Smooth muscle cell (in vitro differentiated cells): ENCODE results near the gene PRR5. TPM values are rescaled to one million over a fixed set of nuclear protein-coding genes. Genes with fewer than 3 reads are reported as not detected.

ENCODE experiments used
- DNase-seq: peaks from one replicate; lab custom pipeline; 2025; ENCODE audit not compliant: unreplicated experiment; lab: John Stamatoyannopoulos, UW
- H2AFZ ChIP-seq: fragments of 200-600 bp; sonication (generic); 2 replicates; pipeline ENCODE4 v1.6.0; 2016; ENCODE audit warnings: antibody characterized with exemption, low read depth, mild to moderate bottlenecking
- H3F3A ChIP-seq: fragments of 200-600 bp; sonication (generic); 2 replicates; pipeline ENCODE4 v1.6.0; 2017; ENCODE audit warnings: antibody characterized with exemption, low read depth
- H3K27ac ChIP-seq: fragments of 200-600 bp; sonication (generic); 2 replicates; pipeline ENCODE4 v1.5.1; 2016; ENCODE audit warnings: low read depth, mild to moderate bottlenecking
- H3K27me3 ChIP-seq: fragments of 200-600 bp; sonication (generic); 2 replicates; pipeline ENCODE4 v1.6.1; 2016; ENCODE audit warnings: low read depth, mild to moderate bottlenecking
- H3K36me3 ChIP-seq: fragments of 200-600 bp; sonication (generic); 2 replicates; pipeline ENCODE4 v1.5.1; 2016; ENCODE audit warnings: low read depth
- H3K4me1 ChIP-seq: fragments of 200-600 bp; sonication (generic); 2 replicates; pipeline ENCODE4 v1.5.1; 2016; ENCODE audit warnings: low read depth
- H3K4me2 ChIP-seq: fragments of 200-600 bp; sonication (generic); 2 replicates; pipeline ENCODE4 v1.6.0; 2016; ENCODE audit warnings: mild to moderate bottlenecking
- H3K4me3 ChIP-seq: fragments of 200-600 bp; sonication (generic); 2 replicates; pipeline ENCODE4 v1.5.1; 2016; ENCODE audit warnings: mild to moderate bottlenecking
- H3K79me2 ChIP-seq: fragments of 200-600 bp; sonication (generic); 2 replicates; pipeline ENCODE4 v1.6.0; 2016; ENCODE audit warnings: low read depth, mild to moderate bottlenecking
- H3K9ac ChIP-seq: fragments of 200-600 bp; sonication (generic); 2 replicates; pipeline ENCODE4 v1.6.0; 2016; ENCODE audit warnings: low read depth
- H3K9me3 ChIP-seq: fragments of 200-600 bp; sonication (generic); replicated peaks from 2 replicates; pipeline ENCODE4 v1.5.1; 2016; ENCODE audit warnings: low read depth
- H4K20me1 ChIP-seq: fragments of 200-600 bp; sonication (generic); 2 replicates; pipeline ENCODE4 v1.6.0; 2016; ENCODE audit warnings: low read depth
- CTCF ChIP-seq: fragments of 200-600 bp; sonication (generic); IDR thresholded peaks from 2 replicates; pipeline ENCODE4 v1.5.1; 2017; ENCODE audit warnings: borderline replicate concordance, mild to moderate bottlenecking, antibody characterized with exemption; ENCODE audit not compliant: insufficient read depth, poor library complexity, severe bottlenecking
- WGBS: methylation state at CpG from one replicate; pipeline ENCODE4 v1.1.7; 2016; ENCODE audit warnings: low lambda C conversion rate; 5-methylcytosine and 5-hydroxymethylcytosine counted together
- polyA plus RNA-seq: library from polyadenylated mRNA; unstranded; fragments of >200 nt; fragmentation: Nextera tagmentation; extraction: Ambion mirVana; gene quantifications from 2 replicates; pipeline ENCODE4 v1.2.1, GENCODE V29; 2016
- total RNA-seq: library from RNA; depleted of rRNA; stranded (reverse); fragments of >200 nt; gene quantifications from 2 replicates; pipeline ENCODE4 v1.2.3, GENCODE V29; 2014

Gene PRR5
- total and polyA plus RNA-seq, 2 experiments from 2014 or later = 16.3 to 25.5 TPM

GRCh38 chr22:44764974-44765373 lies 63.0 kb downstream of the PRR5 start:
- no peaks in the 10 kb centered on the region for H3K27me3 ChIP-seq
- no peaks in the 10 kb centered on the region for H3K36me3 ChIP-seq
- WGBS = 89% methylated on average over 4 of the region's 4 CpGs
- no peak overlapping the region for H3K9ac ChIP-seq
- H4K20me1 ChIP-seq = peaks cover 5% of the 10 kb centered on the region
- no peaks in the 10 kb centered on the region for H3K4me1 ChIP-seq
- no peaks in the 10 kb centered on the region for H3F3A ChIP-seq
- no peak for TF ChIP-seq CTCF
- no peaks in the 10 kb centered on the region for H3K9me3 ChIP-seq
- H3K27ac ChIP-seq = no peak overlapping the region
- no peak overlapping the region for H2AFZ ChIP-seq
- H3K4me3 ChIP-seq = no peak overlapping the region
- H3K79me2 ChIP-seq = no peaks in the 10 kb centered on the region
- H3K4me2 ChIP-seq = no peak overlapping the region
- DNase-seq = no peak

GRCh38 chr22:44765571-44766285 lies 63.7 kb downstream of the PRR5 start:
- H4K20me1 ChIP-seq = peaks cover 5% of the 10 kb centered on the region
- H3K4me1 ChIP-seq = no peaks in the 10 kb centered on the region
- H3K27ac ChIP-seq = no peak overlapping the region
- H3K27me3 ChIP-seq = no peaks in the 10 kb centered on the region
- WGBS = 90% methylated on average over 21 of the region's 23 CpGs
- H3K9me3 ChIP-seq = no peaks in the 10 kb centered on the region
- H3K4me3 ChIP-seq = no peak overlapping the region
- H3K79me2 ChIP-seq = no peaks in the 10 kb centered on the region
- DNase-seq = no peak
- TF ChIP-seq CTCF = no peak
- no peaks in the 10 kb centered on the region for H3K36me3 ChIP-seq
- no peaks in the 10 kb centered on the region for H3F3A ChIP-seq
- no peak overlapping the region for H2AFZ ChIP-seq
- H3K9ac ChIP-seq = no peak overlapping the region
- H3K4me2 ChIP-seq = no peak overlapping the region

GRCh38 chr22:44773082-44773481 lies 71.1 kb downstream of the PRR5 start:
- Histone ChIP-seq H3K27me3 (no peaks in the 10 kb centered on the region), H3K4me3 (no peak overlapping the region), H3K9ac (no peak overlapping the region), H3K27ac (no peak overlapping the region), H3K9me3 (no peaks in the 10 kb centered on the region), H3K4me2 (no peak overlapping the region), H3K4me1 (no peaks in the 10 kb centered on the region), H2AFZ (no peak overlapping the region), H3F3A (no peaks in the 10 kb centered on the region), H4K20me1 (no peaks in the 10 kb centered on the region), H3K36me3 (no peaks in the 10 kb centered on the region), H3K79me2 (no peaks in the 10 kb centered on the region)
- no peak for DNase-seq
- 83% methylated on average over 1 of the region's 1 CpG for WGBS
- no peak for TF ChIP-seq CTCF

GRCh38 chr22:44775862-44776261 lies 73.9 kb downstream of the PRR5 start:
- WGBS = 82% methylated on average over 5 of the region's 5 CpGs
- Histone ChIP-seq H3K4me3 (no peak overlapping the region), H3K9ac (no peak overlapping the region), H2AFZ (no peak overlapping the region), H3K36me3 (no peaks in the 10 kb centered on the region), H3F3A (no peaks in the 10 kb centered on the region), H3K4me1 (no peaks in the 10 kb centered on the region), H4K20me1 (no peaks in the 10 kb centered on the region), H3K4me2 (no peak overlapping the region), H3K79me2 (no peaks in the 10 kb centered on the region), H3K27me3 (no peaks in the 10 kb centered on the region), H3K9me3 (no peaks in the 10 kb centered on the region), H3K27ac (no peak overlapping the region)
- DNase-seq = no peak
- no peak for TF ChIP-seq CTCF
